Measurements from ENCODE around the gene ESYT1. TPM values are rescaled to one million over a fixed set of nuclear protein-coding genes. Genes with fewer than 3 reads are reported as not detected.

ESYT1 gene
- total RNA-seq, 1 donor from 2014 or later = 75.3 TPM

GRCh38 chr12:56158029-56158925, 30.2 kb downstream of the ESYT1 start, which contains the start of gene MYL6:
Gene MYL6, plus strand, starts transcription at chr12:56158359. Its CDS starts 43 bp downstream, at chr12:56158402.
- Mint-ChIP-seq H3K4me3 (peak within 1 kb of the TSS; percentile 99), H3K27ac (peak within 1 kb of the TSS; percentile 100), H3K9me3 (no peaks in the 10 kb centered on the region), H3K4me1 (peaks cover 74% of the 10 kb centered on the region), H3K36me3 (peaks cover 50% of the 10 kb centered on the region), H3K27me3 (ENCODE audit: insufficient read depth, low read depth) (peaks cover 29% of the 10 kb centered on the region)
- H3K27me3 ChIP-seq = no peaks in the 10 kb centered on the region
- H3F3A ChIP-seq (ENCODE audit: low read depth) = peaks cover 71% of the 10 kb centered on the region
- H3K79me2 ChIP-seq (ENCODE audit: low read depth) = peaks cover 37% of the 10 kb centered on the region
- DNase-seq (ENCODE audit: low spot score) = peak; percentile 99
- TF ChIP-seq EZH2phosphoT487 (IDR thresholded peaks at IDR 0.05) (no peak), CTCF (IDR thresholded peaks at IDR 0.05) (no peak), EZH2 (IDR thresholded peaks at IDR 0.05) (no peak)
- no peaks in the 10 kb centered on the region for H3K36me3 ChIP-seq
- no peak within 1 kb of the TSS for H2AFZ ChIP-seq (replicated peaks)
- peak within 1 kb of the TSS; percentile 73 for H3K4me3 ChIP-seq
- H3K4me2 ChIP-seq = peak within 1 kb of the TSS; percentile 90
- H3K4me1 ChIP-seq = peaks cover 50% of the 10 kb centered on the region
- peak within 1 kb of the TSS; percentile 89 for H3K27ac ChIP-seq
- peak within 1 kb of the TSS; percentile 90 for H3K9ac ChIP-seq
- peaks cover 48% of the 10 kb centered on the region for H4K20me1 ChIP-seq (ENCODE audit: low read depth)
- no peaks in the 10 kb centered on the region for H3K9me3 ChIP-seq (ENCODE audit: low read depth)

GRCh38 chr12:56158926-56159461, 30.9 kb downstream of the ESYT1 start:
- Histone ChIP-seq H3K27me3 (no peaks in the 10 kb centered on the region), H3K9ac (peak overlapping the region; percentile 90), H3K9me3 (ENCODE audit: low read depth) (no peaks in the 10 kb centered on the region), H4K20me1 (ENCODE audit: low read depth) (peaks cover 56% of the 10 kb centered on the region), H3K79me2 (ENCODE audit: low read depth) (peaks cover 30% of the 10 kb centered on the region), H3K4me3 (peak overlapping the region; percentile 73), H2AFZ (replicated peaks) (no peak overlapping the region), H3K27ac (peak overlapping the region; percentile 89), H3K36me3 (no peaks in the 10 kb centered on the region), H3K4me2 (peak overlapping the region; percentile 90), H3F3A (ENCODE audit: low read depth) (peaks cover 78% of the 10 kb centered on the region), H3K4me1 (peaks cover 49% of the 10 kb centered on the region)
- peak overlapping the region; percentile 100 for H3K27ac Mint-ChIP-seq
- peaks cover 33% of the 10 kb centered on the region for H3K27me3 Mint-ChIP-seq (ENCODE audit: insufficient read depth, low read depth)
- peak overlapping the region; percentile 99 for H3K4me3 Mint-ChIP-seq
- DNase-seq (ENCODE audit: low spot score) = peak; percentile 77
- H3K36me3 Mint-ChIP-seq = peaks cover 56% of the 10 kb centered on the region
- no peaks in the 10 kb centered on the region for H3K9me3 Mint-ChIP-seq
- TF ChIP-seq EZH2phosphoT487 (IDR thresholded peaks at IDR 0.05) = no peak
- peaks cover 75% of the 10 kb centered on the region for H3K4me1 Mint-ChIP-seq

GRCh38 chr12:56159482-56160192, 31.6 kb downstream of the ESYT1 start:
- Mint-ChIP-seq H3K4me3 (peak overlapping the region; percentile 99), H3K4me1 (peaks cover 70% of the 10 kb centered on the region), H3K27me3 (ENCODE audit: insufficient read depth, low read depth) (peaks cover 33% of the 10 kb centered on the region), H3K36me3 (peaks cover 59% of the 10 kb centered on the region), H3K27ac (peak overlapping the region; percentile 100), H3K9me3 (no peaks in the 10 kb centered on the region)
- no peak overlapping the region for H3K27ac ChIP-seq
- H3K79me2 ChIP-seq (ENCODE audit: low read depth) = peaks cover 30% of the 10 kb centered on the region
- peak overlapping the region; percentile 90 for H3K4me2 ChIP-seq
- H3K4me3 ChIP-seq = peak overlapping the region; percentile 73
- no peaks in the 10 kb centered on the region for H3K9me3 ChIP-seq (ENCODE audit: low read depth)
- no peak overlapping the region for H2AFZ ChIP-seq (replicated peaks)
- TF ChIP-seq EZH2 (IDR thresholded peaks at IDR 0.05) = no peak
- TF ChIP-seq EZH2phosphoT487 (IDR thresholded peaks at IDR 0.05) = no peak
- no peak for TF ChIP-seq CTCF (IDR thresholded peaks at IDR 0.05)
- H3K9ac ChIP-seq = peak overlapping the region; percentile 90
- peaks cover 78% of the 10 kb centered on the region for H3F3A ChIP-seq (ENCODE audit: low read depth)
- no peaks in the 10 kb centered on the region for H3K36me3 ChIP-seq
- H3K4me1 ChIP-seq = peaks cover 49% of the 10 kb centered on the region
- no peak for DNase-seq (ENCODE audit: low spot score)
- H4K20me1 ChIP-seq (ENCODE audit: low read depth) = peaks cover 58% of the 10 kb centered on the region
- no peaks in the 10 kb centered on the region for H3K27me3 ChIP-seq

All from neural progenitor cell (in vitro differentiated cells).